MM.1S (cell line): Measurements from ENCODE around the gene UGT1A1.

ENCODE experiments used
- DNase-seq: peaks from one replicate; pipeline ENCODE4 v3.0.0-alpha.2; 2015
- H2AFZ ChIP-seq: fragments of 300-600 bp; sonication (generic); 2 replicates; pipeline ENCODE4 v1.6.0; 2016; ENCODE audit warnings: antibody characterized with exemption, low read length
- H3F3A ChIP-seq: fragments of 300-600 bp; sonication (generic); 2 replicates; pipeline ENCODE4 v1.6.1; 2016; ENCODE audit warnings: mild to moderate bottlenecking, antibody characterized with exemption, low read length, moderate library complexity, mixed read lengths; ENCODE audit not compliant: insufficient read depth
- H3K27ac ChIP-seq: fragments of 300-600 bp; sonication (generic); 2 replicates; pipeline ENCODE4 v1.5.1; 2016; ENCODE audit warnings: mild to moderate bottlenecking, low read length
- H3K27me3 ChIP-seq: fragments of 300-600 bp; sonication (generic); replicated peaks from 2 replicates; pipeline ENCODE4 v1.6.0; 2016; ENCODE audit warnings: low read length; ENCODE audit not compliant: insufficient read depth
- H3K36me3 ChIP-seq: fragments of 300-600 bp; sonication (generic); replicated peaks from 2 replicates; pipeline ENCODE4 v1.6.1; 2016; ENCODE audit warnings: mild to moderate bottlenecking, low read length, mixed read lengths; ENCODE audit not compliant: insufficient read depth
- H3K4me1 ChIP-seq: fragments of 300-600 bp; sonication (generic); 2 replicates; pipeline ENCODE4 v1.6.1; 2016; ENCODE audit warnings: low read length, mixed read lengths
- H3K4me2 ChIP-seq: fragments of 300-600 bp; sonication (generic); 2 replicates; pipeline ENCODE4 v1.6.0; 2016; ENCODE audit warnings: low read depth, low read length
- H3K4me3 ChIP-seq: fragments of 300-600 bp; sonication (generic); 2 replicates; pipeline ENCODE4 v1.5.1; 2016; ENCODE audit warnings: low read length, mixed read lengths
- H3K79me2 ChIP-seq: fragments of 300-600 bp; sonication (generic); 2 replicates; pipeline ENCODE4 v1.6.1; 2016; ENCODE audit warnings: mixed run types, low read length, mixed read lengths
- H3K9ac ChIP-seq: fragments of 300-600 bp; sonication (generic); 2 replicates; pipeline ENCODE4 v1.6.1; 2016; ENCODE audit warnings: low read length, mixed read lengths
- H3K9me2 ChIP-seq: fragments of 300-600 bp; sonication (generic); replicated peaks from 2 replicates; pipeline ENCODE4 v1.6.1; 2016; ENCODE audit warnings: mild to moderate bottlenecking, low read length, mixed read lengths; ENCODE audit not compliant: insufficient read depth
- H3K9me3 ChIP-seq: fragments of 300-600 bp; sonication (generic); replicated peaks from 2 replicates; pipeline ENCODE4 v1.6.1; 2016; ENCODE audit warnings: mild to moderate bottlenecking, low read length, mixed read lengths; ENCODE audit not compliant: insufficient read depth
- H4K20me1 ChIP-seq: fragments of 300-600 bp; sonication (generic); 2 replicates; pipeline ENCODE4 v1.6.1; 2016; ENCODE audit warnings: mild to moderate bottlenecking, low read length, moderate library complexity, mixed read lengths; ENCODE audit not compliant: insufficient read depth
- EZH2 ChIP-seq: fragments of 300-600 bp; sonication (generic); optimal IDR thresholded peaks from 2 replicates; pipeline ENCODE3; 2017; ENCODE audit warnings: low read depth, mild to moderate bottlenecking, antibody characterized with exemption, low read length, mixed read lengths
- EZH2phosphoT487 ChIP-seq: fragments of 300-600 bp; sonication (generic); IDR thresholded peaks from 2 replicates; pipeline ENCODE4 v1.6.1; 2018; ENCODE audit warnings: antibody characterized with exemption, low read length
- TF ChIP-seq, protein P1 (sequence below): fragments of 300-600 bp; sonication (generic); IDR thresholded peaks from 2 replicates; pipeline ENCODE4 v1.5.1; 2016; ENCODE audit warnings: antibody characterized with exemption, low read length, mixed read lengths

The UGT1A1 gene

GRCh38 chr2:233815861-233816260 is 55.8 kb downstream of the UGT1A1 start:
- no peaks in the 10 kb centered on the region for H3K36me3 ChIP-seq
- no peak overlapping the region for H3K9ac ChIP-seq
- no peaks in the 10 kb centered on the region for H3K4me1 ChIP-seq
- no peaks in the 10 kb centered on the region for H3F3A ChIP-seq
- DNase-seq, result no peak
- H3K9me2 ChIP-seq, result no peaks in the 10 kb centered on the region
- no peak overlapping the region for H3K4me2 ChIP-seq
- H4K20me1 ChIP-seq, result no peaks in the 10 kb centered on the region
- no peaks in the 10 kb centered on the region for H3K9me3 ChIP-seq
- TF ChIP-seq, protein P1, sequence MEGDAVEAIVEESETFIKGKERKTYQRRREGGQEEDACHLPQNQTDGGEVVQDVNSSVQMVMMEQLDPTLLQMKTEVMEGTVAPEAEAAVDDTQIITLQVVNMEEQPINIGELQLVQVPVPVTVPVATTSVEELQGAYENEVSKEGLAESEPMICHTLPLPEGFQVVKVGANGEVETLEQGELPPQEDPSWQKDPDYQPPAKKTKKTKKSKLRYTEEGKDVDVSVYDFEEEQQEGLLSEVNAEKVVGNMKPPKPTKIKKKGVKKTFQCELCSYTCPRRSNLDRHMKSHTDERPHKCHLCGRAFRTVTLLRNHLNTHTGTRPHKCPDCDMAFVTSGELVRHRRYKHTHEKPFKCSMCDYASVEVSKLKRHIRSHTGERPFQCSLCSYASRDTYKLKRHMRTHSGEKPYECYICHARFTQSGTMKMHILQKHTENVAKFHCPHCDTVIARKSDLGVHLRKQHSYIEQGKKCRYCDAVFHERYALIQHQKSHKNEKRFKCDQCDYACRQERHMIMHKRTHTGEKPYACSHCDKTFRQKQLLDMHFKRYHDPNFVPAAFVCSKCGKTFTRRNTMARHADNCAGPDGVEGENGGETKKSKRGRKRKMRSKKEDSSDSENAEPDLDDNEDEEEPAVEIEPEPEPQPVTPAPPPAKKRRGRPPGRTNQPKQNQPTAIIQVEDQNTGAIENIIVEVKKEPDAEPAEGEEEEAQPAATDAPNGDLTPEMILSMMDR, result no peak
- TF ChIP-seq EZH2 (no peak), EZH2phosphoT487 (no peak)
- no peaks in the 10 kb centered on the region for H3K27me3 ChIP-seq
- H2AFZ ChIP-seq, result no peak overlapping the region
- no peak overlapping the region for H3K27ac ChIP-seq
- H3K79me2 ChIP-seq, result no peaks in the 10 kb centered on the region
- H3K4me3 ChIP-seq, result no peak overlapping the region

GRCh38 chr2:233816334-233816733 is 56.3 kb downstream of the UGT1A1 start:
- no peaks in the 10 kb centered on the region for H3K27me3 ChIP-seq
- H3K27ac ChIP-seq, result no peak overlapping the region
- no peaks in the 10 kb centered on the region for H3K79me2 ChIP-seq
- no peaks in the 10 kb centered on the region for H3F3A ChIP-seq
- no peak overlapping the region for H3K4me3 ChIP-seq
- H2AFZ ChIP-seq, result no peak overlapping the region
- no peaks in the 10 kb centered on the region for H3K36me3 ChIP-seq
- DNase-seq, result no peak
- no peak overlapping the region for H3K4me2 ChIP-seq
- H3K9me3 ChIP-seq, result no peaks in the 10 kb centered on the region
- no peaks in the 10 kb centered on the region for H3K9me2 ChIP-seq
- no peak overlapping the region for H3K9ac ChIP-seq
- H4K20me1 ChIP-seq, result no peaks in the 10 kb centered on the region
- no peaks in the 10 kb centered on the region for H3K4me1 ChIP-seq
- TF ChIP-seq, protein P1, result no peak
- TF ChIP-seq EZH2 (no peak), EZH2phosphoT487 (no peak)

DNA sequence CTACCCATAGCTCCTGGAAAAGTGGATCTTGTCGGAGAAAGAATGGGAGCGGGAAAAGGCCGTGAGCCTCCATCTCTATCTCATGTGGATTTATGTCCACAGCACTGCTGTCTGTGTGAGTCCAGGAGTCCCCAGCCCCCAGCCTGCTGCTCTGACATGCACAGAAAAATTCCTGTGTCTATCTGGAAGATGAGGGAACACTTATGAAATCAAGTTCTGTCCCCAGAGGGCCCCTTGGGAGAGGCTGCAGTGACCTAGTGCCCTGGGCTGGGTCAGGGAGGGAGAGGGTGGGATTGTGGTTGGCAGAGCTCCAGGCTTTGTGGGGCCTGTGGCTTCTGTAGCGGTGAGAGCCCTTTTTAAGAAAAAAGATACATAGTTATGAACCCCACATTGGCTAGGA is 56.7 kb downstream of the UGT1A1 start:
- TF ChIP-seq EZH2phosphoT487 (no peak), EZH2 (no peak)
- TF ChIP-seq, protein P1, result no peak
- Histone ChIP-seq H3F3A (no peaks in the 10 kb centered on the region), H2AFZ (no peak overlapping the region), H3K9me3 (no peaks in the 10 kb centered on the region), H3K4me1 (no peaks in the 10 kb centered on the region), H3K4me2 (no peak overlapping the region), H3K9me2 (no peaks in the 10 kb centered on the region), H3K36me3 (no peaks in the 10 kb centered on the region), H3K27ac (no peak overlapping the region), H3K79me2 (no peaks in the 10 kb centered on the region), H3K27me3 (no peaks in the 10 kb centered on the region), H4K20me1 (no peaks in the 10 kb centered on the region), H3K4me3 (no peak overlapping the region), H3K9ac (no peak overlapping the region)
- no peak for DNase-seq
